ENCODE data around the gene RPL18A. TPM values are rescaled to one million over a fixed set of nuclear protein-coding genes. Genes with fewer than 3 reads are reported as not detected.

The RPL18A gene
- total and polyA plus RNA-seq, 2 of the 13 experiments (the other 11 are each of a cell fraction or from before 2014, with no cell fraction given) = 1,471 to 2,004 TPM

DNA sequence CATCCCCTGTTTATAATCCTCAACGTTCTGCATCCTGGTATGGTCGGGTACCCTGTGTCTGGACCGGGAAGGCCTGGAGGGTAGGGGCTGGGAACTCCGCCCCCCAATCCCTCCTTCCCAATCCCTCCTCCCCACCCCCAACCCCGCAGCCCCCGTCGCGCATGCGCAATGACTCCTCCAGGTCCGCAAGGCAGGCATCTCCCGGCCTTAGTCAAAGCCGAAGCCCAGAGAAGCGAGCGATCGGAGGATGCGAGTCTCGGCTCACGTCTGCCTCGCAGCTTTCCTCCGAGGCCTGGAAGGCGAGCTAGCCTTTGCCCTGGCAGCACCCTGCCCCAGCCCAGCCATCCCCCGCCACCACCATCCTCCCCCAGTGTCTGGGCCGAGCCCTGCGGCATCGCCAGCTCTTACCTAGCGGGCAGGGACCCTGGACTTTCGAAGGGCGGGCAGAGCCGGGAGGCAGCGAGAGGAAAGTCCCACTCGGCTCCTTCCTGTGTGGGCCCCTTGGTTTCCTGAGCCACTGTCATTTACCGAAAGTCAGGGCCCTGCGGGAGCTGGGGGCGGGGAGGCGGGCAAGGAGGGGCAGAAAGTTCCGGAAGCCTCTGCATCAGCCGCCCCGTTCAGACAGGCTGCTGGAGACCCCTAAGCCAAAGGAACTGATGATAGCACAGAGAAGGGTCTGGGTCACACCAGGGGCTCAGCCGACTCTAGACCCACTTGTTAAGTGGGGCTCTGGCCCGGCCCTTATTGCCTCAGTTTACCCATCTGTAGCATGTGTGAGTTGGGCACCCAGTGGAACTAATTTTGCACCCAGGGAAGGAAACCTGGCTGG is 12.0 kb upstream of the RPL18A start, which contains the start of gene JAK3 (continued):
- TF ChIP-seq KDM3A (CRISPR knock-in tag; IDR thresholded peaks at IDR 0.05; ENCODE audit: low read depth) (no peak), HNRNPL (IDR thresholded peaks at IDR 0.05; ENCODE audit: low read depth, low read length) (peak; percentile 77), ZNF788 (CRISPR knock-in tag; IDR thresholded peaks at IDR 0.05; ENCODE audit: borderline replicate concordance) (no peak), FOXJ3 (CRISPR knock-in tag; IDR thresholded peaks at IDR 0.05; ENCODE audit: borderline replicate concordance) (no peak), AKNA (CRISPR knock-in tag; IDR thresholded peaks at IDR 0.05; ENCODE audit: borderline replicate concordance) (no peak), ZNF124 (CRISPR knock-in tag; IDR thresholded peaks at IDR 0.05) (no peak), SALL2 (CRISPR knock-in tag; IDR thresholded peaks at IDR 0.05) (no peak), PAF1 (CRISPR knock-in tag; IDR thresholded peaks at IDR 0.05) (no peak), ZNF83 (CRISPR knock-in tag; IDR thresholded peaks at IDR 0.05; ENCODE audit: borderline replicate concordance) (no peak), AHR (CRISPR knock-in tag; IDR thresholded peaks at IDR 0.05) (no peak), HMGA1 (CRISPR knock-in tag; conservative IDR thresholded peaks at IDR 0.05) (no peak), ZNF800 (CRISPR knock-in tag; IDR thresholded peaks at IDR 0.05) (no peak), ZNF343 (CRISPR knock-in tag; IDR thresholded peaks at IDR 0.05) (0 out of 2 replicates have a peak, but pooled peaks have one; percentile 31), HIVEP1 (CRISPR knock-in tag; IDR thresholded peaks at IDR 0.05) (no peak)
- TF ChIP-seq, protein P1, sequence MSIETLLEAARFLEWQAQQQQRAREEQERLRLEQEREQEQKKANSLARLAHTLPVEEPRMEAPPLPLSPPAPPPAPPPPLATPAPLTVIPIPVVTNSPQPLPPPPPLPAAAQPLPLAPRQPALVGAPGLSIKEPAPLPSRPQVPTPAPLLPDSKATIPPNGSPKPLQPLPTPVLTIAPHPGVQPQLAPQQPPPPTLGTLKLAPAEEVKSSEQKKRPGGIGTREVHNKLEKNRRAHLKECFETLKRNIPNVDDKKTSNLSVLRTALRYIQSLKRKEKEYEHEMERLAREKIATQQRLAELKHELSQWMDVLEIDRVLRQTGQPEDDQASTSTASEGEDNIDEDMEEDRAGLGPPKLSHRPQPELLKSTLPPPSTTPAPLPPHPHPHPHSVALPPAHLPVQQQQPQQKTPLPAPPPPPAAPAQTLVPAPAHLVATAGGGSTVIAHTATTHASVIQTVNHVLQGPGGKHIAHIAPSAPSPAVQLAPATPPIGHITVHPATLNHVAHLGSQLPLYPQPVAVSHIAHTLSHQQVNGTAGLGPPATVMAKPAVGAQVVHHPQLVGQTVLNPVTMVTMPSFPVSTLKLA (IDR thresholded peaks at IDR 0.05) = no peak
- TF ChIP-seq, protein P2, sequence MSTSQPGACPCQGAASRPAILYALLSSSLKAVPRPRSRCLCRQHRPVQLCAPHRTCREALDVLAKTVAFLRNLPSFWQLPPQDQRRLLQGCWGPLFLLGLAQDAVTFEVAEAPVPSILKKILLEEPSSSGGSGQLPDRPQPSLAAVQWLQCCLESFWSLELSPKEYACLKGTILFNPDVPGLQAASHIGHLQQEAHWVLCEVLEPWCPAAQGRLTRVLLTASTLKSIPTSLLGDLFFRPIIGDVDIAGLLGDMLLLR (CRISPR knock-in tag; IDR thresholded peaks at IDR 0.05) = no peak

Measured in HepG2 (cell line).